Tibial nerve (tissue), 4 donors: ENCODE measurements around the gene C13orf46.

Experiments
- EP300 ChIP-seq, 2 donors: sonication (generic); formaldehyde crosslinking; IDR thresholded peaks; one replicate each; pipeline ENCODE4 v1.6.1; 2017; ENCODE audit warnings: antibody characterized with exemption in 2 of 2, mild to moderate bottlenecking in 1 of 2
- POLR2A ChIP-seq, 2 donors: fragments of 450-650 bp; IDR thresholded peaks; one replicate each; pipeline ENCODE4 v1.6.1; 2017; ENCODE audit warnings: antibody characterized with exemption in 2 of 2, mild to moderate bottlenecking in 2 of 2, moderate library complexity in 2 of 2
- TF ChIP-seq, protein P1 (sequence below), 5 experiments: fragments of 200-600 bp in 3 of 5; fragments of 450-650 bp in 2 of 5; sonication (generic) in 3 of 5; IDR thresholded peaks; one replicate each; pipeline ENCODE4 v1.5.1; 2016 to 2019; ENCODE audit warnings: antibody characterized with exemption in 5 of 5, mild to moderate bottlenecking in 3 of 5, moderate library complexity in 2 of 5

GRCh38 chr13:113949546-113949945 lies 24.3 kb downstream of the C13orf46 start:
- TF ChIP-seq, protein P1, sequence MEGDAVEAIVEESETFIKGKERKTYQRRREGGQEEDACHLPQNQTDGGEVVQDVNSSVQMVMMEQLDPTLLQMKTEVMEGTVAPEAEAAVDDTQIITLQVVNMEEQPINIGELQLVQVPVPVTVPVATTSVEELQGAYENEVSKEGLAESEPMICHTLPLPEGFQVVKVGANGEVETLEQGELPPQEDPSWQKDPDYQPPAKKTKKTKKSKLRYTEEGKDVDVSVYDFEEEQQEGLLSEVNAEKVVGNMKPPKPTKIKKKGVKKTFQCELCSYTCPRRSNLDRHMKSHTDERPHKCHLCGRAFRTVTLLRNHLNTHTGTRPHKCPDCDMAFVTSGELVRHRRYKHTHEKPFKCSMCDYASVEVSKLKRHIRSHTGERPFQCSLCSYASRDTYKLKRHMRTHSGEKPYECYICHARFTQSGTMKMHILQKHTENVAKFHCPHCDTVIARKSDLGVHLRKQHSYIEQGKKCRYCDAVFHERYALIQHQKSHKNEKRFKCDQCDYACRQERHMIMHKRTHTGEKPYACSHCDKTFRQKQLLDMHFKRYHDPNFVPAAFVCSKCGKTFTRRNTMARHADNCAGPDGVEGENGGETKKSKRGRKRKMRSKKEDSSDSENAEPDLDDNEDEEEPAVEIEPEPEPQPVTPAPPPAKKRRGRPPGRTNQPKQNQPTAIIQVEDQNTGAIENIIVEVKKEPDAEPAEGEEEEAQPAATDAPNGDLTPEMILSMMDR (IDR thresholded peaks at IDR 0.05), result no peak
- TF ChIP-seq POLR2A (IDR thresholded peaks at IDR 0.05), result no peak
- TF ChIP-seq EP300 (IDR thresholded peaks at IDR 0.05), result no peak
